Breast epithelium (tissue), 3 donors: ENCODE data around the gene ACVRL1.

Experiments used
- POLR2A ChIP-seq: fragments of 450-650 bp; IDR thresholded peaks from one replicate; pipeline ENCODE4 v1.6.1; 2016; ENCODE audit warnings: antibody characterized with exemption, mild to moderate bottlenecking, moderate library complexity
- POLR2AphosphoS5 ChIP-seq, 3 donors: sonication (generic); formaldehyde crosslinking; IDR thresholded peaks; one replicate each; pipeline ENCODE4 v1.6.1; 2017; ENCODE audit warnings: antibody characterized with exemption in 3 of 3
- TF ChIP-seq, protein P1 (sequence below), 3 donors: fragments of 450-650 bp; IDR thresholded peaks; one replicate each; pipeline ENCODE4 v1.5.1; 2016 to 2017; ENCODE audit warnings: antibody characterized with exemption in 3 of 3, mild to moderate bottlenecking in 3 of 3, moderate library complexity in 3 of 3

DNA sequence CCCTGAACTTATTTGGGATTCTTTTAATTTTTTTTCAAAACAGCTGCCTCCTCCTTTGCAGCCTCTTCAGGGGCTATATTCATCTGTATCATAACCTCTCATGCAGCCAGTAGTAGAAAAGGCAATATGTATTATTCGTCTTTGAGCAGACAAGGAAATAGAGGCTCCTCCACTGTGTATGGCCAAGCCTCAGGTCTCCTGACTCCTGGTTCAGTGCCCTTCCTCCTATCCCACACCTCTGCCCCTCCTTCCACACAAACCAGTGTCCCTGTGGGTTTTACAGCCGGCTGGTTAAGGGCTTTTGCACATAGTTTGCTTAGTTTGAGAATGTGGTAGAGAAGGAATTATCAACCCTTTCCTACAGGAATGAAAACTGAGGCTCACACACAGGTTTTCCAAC lies 8.8 kb upstream of the ACVRL1 start:
- TF ChIP-seq, protein P1, sequence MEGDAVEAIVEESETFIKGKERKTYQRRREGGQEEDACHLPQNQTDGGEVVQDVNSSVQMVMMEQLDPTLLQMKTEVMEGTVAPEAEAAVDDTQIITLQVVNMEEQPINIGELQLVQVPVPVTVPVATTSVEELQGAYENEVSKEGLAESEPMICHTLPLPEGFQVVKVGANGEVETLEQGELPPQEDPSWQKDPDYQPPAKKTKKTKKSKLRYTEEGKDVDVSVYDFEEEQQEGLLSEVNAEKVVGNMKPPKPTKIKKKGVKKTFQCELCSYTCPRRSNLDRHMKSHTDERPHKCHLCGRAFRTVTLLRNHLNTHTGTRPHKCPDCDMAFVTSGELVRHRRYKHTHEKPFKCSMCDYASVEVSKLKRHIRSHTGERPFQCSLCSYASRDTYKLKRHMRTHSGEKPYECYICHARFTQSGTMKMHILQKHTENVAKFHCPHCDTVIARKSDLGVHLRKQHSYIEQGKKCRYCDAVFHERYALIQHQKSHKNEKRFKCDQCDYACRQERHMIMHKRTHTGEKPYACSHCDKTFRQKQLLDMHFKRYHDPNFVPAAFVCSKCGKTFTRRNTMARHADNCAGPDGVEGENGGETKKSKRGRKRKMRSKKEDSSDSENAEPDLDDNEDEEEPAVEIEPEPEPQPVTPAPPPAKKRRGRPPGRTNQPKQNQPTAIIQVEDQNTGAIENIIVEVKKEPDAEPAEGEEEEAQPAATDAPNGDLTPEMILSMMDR (IDR thresholded peaks at IDR 0.05): no peak
- TF ChIP-seq POLR2A (no peak), POLR2AphosphoS5 (IDR thresholded peaks at IDR 0.05) (no peak)
